ENCODE measurements around the gene GSTP1. TPM values are rescaled to one million over a fixed set of nuclear protein-coding genes. Genes with fewer than 3 reads are reported as not detected.

Gene GSTP1
- 1,000 to 10,000 TPM in 4 of 6 donors, 100 to 1,000 TPM in 2; 600 to 1,952 (median 1,144) TPM for total RNA-seq

- Histone ChIP-seq H3K36me3 (peaks cover 0 to 34% (median 23%) of the 10 kb centered on the region in 4 donors), H3K4me3 (peak within 1 kb of the TSS; percentile 58 to 94 (median 78)), H3K4me1 (peaks cover 21 to 38% (median 33%) of the 10 kb centered on the region in 4 donors), H3K9me3 (no peaks in the 10 kb centered on the region), H3K27ac (peak within 1 kb of the TSS; percentile 91 to 99 (median 97)), H3K27me3 (no peaks in the 10 kb centered on the region)
- TF ChIP-seq POLR2AphosphoS5 (IDR thresholded peaks at IDR 0.05) (peak; percentile 83 to 95), EP300 (IDR thresholded peaks at IDR 0.05) (peak in 2 of 4 donors; percentile 16 to 41), CTCF (IDR thresholded peaks at IDR 0.05) (peak; percentile 86 to 97 (median 93)), POLR2A (IDR thresholded peaks at IDR 0.05) (peak in 3 of 4 donors; percentile 92 to 95 (median 92))
- WGBS, 2 donors, result 4 to 5% methylated on average over 31 to 36 of the region's 81 CpGs
- ATAC-seq (ENCODE audit: low FRiP score in 2 of 2) (peak; percentile 94 to 96), DNase-seq (peak; percentile 93 to 98)
Measured at GRCh38 chr11:67583247-67584204, at the start of gene GSTP1. Gene GSTP1 (plus strand): TSS chr11:67583812. CDS start chr11:67583844, 32 bp downstream.

- H3K36me3 ChIP-seq, result no peaks in the 10 kb centered on the region
- no peak overlapping the region for H3K27ac ChIP-seq
- no peak overlapping the region for H3K4me3 ChIP-seq
- peaks cover 0 to 10% (median 5%) of the 10 kb centered on the region in 4 donors for H3K9me3 ChIP-seq
- no peak for ATAC-seq (ENCODE audit: low FRiP score in 2 of 2)
- WGBS, 2 donors, result 31 to 36% methylated on average over 4 of the region's 4 CpGs
- H3K27me3 ChIP-seq, result no peaks in the 10 kb centered on the region
- no peaks in the 10 kb centered on the region for H3K4me1 ChIP-seq
- no peak for TF ChIP-seq POLR2A (IDR thresholded peaks at IDR 0.05)
- no peak for TF ChIP-seq POLR2AphosphoS5 (IDR thresholded peaks at IDR 0.05)
- no peak for TF ChIP-seq CTCF (IDR thresholded peaks at IDR 0.05)
- no peak for TF ChIP-seq EP300 (IDR thresholded peaks at IDR 0.05)
- no peak for DNase-seq
Measured at GRCh38 chr11:67534070-67534679, 49.4 kb upstream of the GSTP1 start.

GRCh38 chr11:67535561-67535960 is 48.1 kb upstream of the GSTP1 start:
- ATAC-seq (ENCODE audit: low FRiP score in 2 of 2) (no peak), DNase-seq (no peak)
- WGBS, 2 donors, result 86 to 88% methylated on average over 1 of the region's 1 CpG
- H3K27me3 ChIP-seq, result no peaks in the 10 kb centered on the region
- no peak overlapping the region for H3K4me3 ChIP-seq
- H3K4me1 ChIP-seq, result no peaks in the 10 kb centered on the region
- no peak overlapping the region for H3K27ac ChIP-seq
- TF ChIP-seq CTCF (IDR thresholded peaks at IDR 0.05) (no peak), EP300 (IDR thresholded peaks at IDR 0.05) (no peak), POLR2AphosphoS5 (IDR thresholded peaks at IDR 0.05) (no peak), POLR2A (IDR thresholded peaks at IDR 0.05) (no peak)
- no peaks in the 10 kb centered on the region for H3K36me3 ChIP-seq
- H3K9me3 ChIP-seq, result peaks cover 0 to 10% (median 5%) of the 10 kb centered on the region in 4 donors

- Histone ChIP-seq H3K27me3 (no peaks in the 10 kb centered on the region), H3K36me3 (no peaks in the 10 kb centered on the region), H3K9me3 (peaks cover 0 to 10% (median 5%) of the 10 kb centered on the region in 4 donors), H3K4me1 (no peaks in the 10 kb centered on the region), H3K4me3 (no peak overlapping the region), H3K27ac (no peak overlapping the region)
- TF ChIP-seq CTCF (IDR thresholded peaks at IDR 0.05) (no peak), POLR2AphosphoS5 (IDR thresholded peaks at IDR 0.05) (no peak), POLR2A (IDR thresholded peaks at IDR 0.05) (no peak), EP300 (IDR thresholded peaks at IDR 0.05) (no peak)
- DNase-seq (no peak), ATAC-seq (ENCODE audit: low FRiP score in 2 of 2) (no peak)
- WGBS, 2 donors, result 75 to 81% methylated on average over 6 of the region's 6 CpGs
Measured at GRCh38 chr11:67538306-67538705, 45.3 kb upstream of the GSTP1 start.

Measured in upper lobe of left lung (tissue), 6 donors.